ENCODE measurements around the gene RNPEP. TPM values are rescaled to one million over a fixed set of nuclear protein-coding genes. Genes with fewer than 3 reads are reported as not detected.

The RNPEP gene
- total RNA-seq, 6 donors from 2014 or later = 67.7 to 116 (median 76.5) TPM

DNA sequence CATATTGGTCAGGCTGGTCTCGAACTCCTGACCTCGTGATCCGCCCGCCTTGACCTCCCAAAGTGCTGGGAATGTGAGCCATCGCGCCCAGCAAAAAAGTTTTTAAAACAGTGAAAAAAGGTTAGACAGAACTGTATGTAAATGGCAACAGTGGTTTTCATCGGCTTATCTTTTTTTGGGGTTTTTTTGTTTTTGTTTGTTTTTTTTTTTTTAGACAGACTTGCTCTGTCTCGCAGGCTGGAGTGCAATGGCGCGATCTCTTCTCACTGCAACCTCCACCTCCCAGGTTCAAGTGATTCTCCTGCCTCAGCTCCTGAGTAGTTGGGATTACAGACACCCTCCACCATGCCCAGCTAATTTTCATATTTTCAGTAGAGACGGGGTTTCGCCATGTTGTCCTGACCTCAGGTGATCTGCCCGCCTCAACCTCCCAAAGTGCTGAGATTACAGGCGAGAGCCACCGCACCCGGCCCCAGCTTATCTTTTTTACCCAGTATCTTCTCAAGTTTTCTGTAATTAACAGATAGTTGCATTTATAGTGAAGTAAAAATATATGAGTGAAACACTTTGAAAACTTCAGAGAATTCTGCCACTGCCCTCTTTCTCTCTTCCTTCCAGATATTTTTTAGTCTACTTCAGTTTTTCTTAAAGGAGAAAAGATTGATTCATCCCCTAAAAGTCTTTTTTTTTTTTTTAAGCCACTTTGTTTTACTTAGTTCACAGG is 14.1 kb upstream of the RNPEP start:
- H3K27me3 ChIP-seq = no peaks in the 10 kb centered on the region
- no peak for ATAC-seq (ENCODE audit: low FRiP score in 2 of 2)
- peaks cover 0 to 7% (median 2%) of the 10 kb centered on the region in 4 donors for H3K4me1 ChIP-seq
- WGBS, 2 donors = 89 to 91% methylated on average over 16 of the region's 16 CpGs
- H3K27ac ChIP-seq = no peak overlapping the region
- TF ChIP-seq EP300 (IDR thresholded peaks at IDR 0.05) (no peak), POLR2AphosphoS5 (IDR thresholded peaks at IDR 0.05) (no peak), POLR2A (IDR thresholded peaks at IDR 0.05) (no peak), CTCF (IDR thresholded peaks at IDR 0.05) (no peak)
- no peak overlapping the region for H3K4me3 ChIP-seq
- H3K36me3 ChIP-seq = peaks cover 23 to 76% (median 57%) of the 10 kb centered on the region in 4 donors
- no peaks in the 10 kb centered on the region for H3K9me3 ChIP-seq
- no peak for DNase-seq

GRCh38 chr1:201970334-201971159 is 11.9 kb upstream of the RNPEP start:
- ATAC-seq (ENCODE audit: low FRiP score in 2 of 2) = no peak
- no peak overlapping the region for H3K27ac ChIP-seq
- no peak overlapping the region for H3K4me3 ChIP-seq
- 60 to 61% methylated on average over 9 of the region's 9 CpGs for WGBS, 2 donors
- no peaks in the 10 kb centered on the region for H3K27me3 ChIP-seq
- no peak for DNase-seq
- peaks cover 14 to 54% (median 36%) of the 10 kb centered on the region in 4 donors for H3K36me3 ChIP-seq
- TF ChIP-seq POLR2AphosphoS5 (IDR thresholded peaks at IDR 0.05) (no peak), POLR2A (IDR thresholded peaks at IDR 0.05) (no peak), EP300 (IDR thresholded peaks at IDR 0.05) (no peak), CTCF (IDR thresholded peaks at IDR 0.05) (no peak)
- H3K9me3 ChIP-seq = no peaks in the 10 kb centered on the region
- H3K4me1 ChIP-seq = peaks cover 0 to 7% (median 2%) of the 10 kb centered on the region in 4 donors

DNA sequence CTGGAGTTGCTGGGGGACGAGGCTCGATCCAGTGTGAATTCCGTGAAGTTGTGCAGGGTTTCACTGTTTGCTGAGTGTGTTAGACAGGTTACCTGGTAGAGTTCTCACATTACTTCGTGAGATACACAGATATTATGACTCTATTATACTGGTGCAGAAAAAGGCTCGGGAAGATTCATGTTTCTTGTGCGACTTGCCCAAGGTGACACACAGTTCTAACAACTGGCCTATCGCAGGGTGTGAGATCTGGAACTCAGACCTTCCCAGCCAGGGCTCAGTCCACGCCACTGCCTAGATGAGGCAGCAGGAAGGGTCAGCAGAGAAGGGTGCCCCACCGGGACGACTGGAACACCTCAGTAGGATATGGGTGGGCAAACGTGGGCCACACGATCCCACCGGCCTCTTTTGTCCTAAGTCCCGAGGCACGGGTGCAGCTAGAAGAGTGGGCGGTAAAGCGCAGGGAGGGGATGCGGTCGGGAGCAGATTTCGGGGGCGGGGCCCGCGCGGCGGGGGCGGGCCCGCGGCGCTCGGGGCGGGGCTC is 296 bp upstream of the RNPEP start:
- DNase-seq (peak; percentile 82 to 98), ATAC-seq (ENCODE audit: low FRiP score in 2 of 2) (peak in 1 of 2 donors; percentile 84)
- Histone ChIP-seq H3K4me1 (peaks cover 3 to 21% (median 13%) of the 10 kb centered on the region in 4 donors), H3K4me3 (peak overlapping the region in 3 of 4 donors; percentile 84 to 100 (median 99)), H3K27ac (peak overlapping the region; percentile 91 to 97 (median 94)), H3K9me3 (no peaks in the 10 kb centered on the region), H3K36me3 (no peaks in the 10 kb centered on the region), H3K27me3 (no peaks in the 10 kb centered on the region)
- 20 to 40% methylated on average over 7 to 8 of the region's 31 CpGs for WGBS, 2 donors
- TF ChIP-seq CTCF (IDR thresholded peaks at IDR 0.05) (no peak), POLR2AphosphoS5 (IDR thresholded peaks at IDR 0.05) (no peak), POLR2A (IDR thresholded peaks at IDR 0.05) (no peak), EP300 (IDR thresholded peaks at IDR 0.05) (no peak)

GRCh38 chr1:201983380-201983805 is 945 bp downstream of the RNPEP start:
- H3K27me3 ChIP-seq = no peaks in the 10 kb centered on the region
- DNase-seq (no peak), ATAC-seq (ENCODE audit: low FRiP score in 2 of 2) (no peak)
- H3K27ac ChIP-seq = peak overlapping the region; percentile 91 to 97 (median 94)
- peaks cover 0 to under 1% (median 0%) of the 10 kb centered on the region in 4 donors for H3K36me3 ChIP-seq
- peaks cover 3 to 21% (median 13%) of the 10 kb centered on the region in 4 donors for H3K4me1 ChIP-seq
- H3K9me3 ChIP-seq = no peaks in the 10 kb centered on the region
- peak overlapping the region; percentile 54 to 100 (median 92) for H3K4me3 ChIP-seq
- WGBS, 2 donors = 11 to 12% methylated on average over 11 of the region's 11 CpGs
- TF ChIP-seq CTCF (IDR thresholded peaks at IDR 0.05) (peak in 1 of 6 experiments; percentile 8), EP300 (IDR thresholded peaks at IDR 0.05) (no peak)

Data from upper lobe of left lung (tissue), 6 donors.